ENCODE data around the gene KAZN.

Gene KAZN

DNA sequence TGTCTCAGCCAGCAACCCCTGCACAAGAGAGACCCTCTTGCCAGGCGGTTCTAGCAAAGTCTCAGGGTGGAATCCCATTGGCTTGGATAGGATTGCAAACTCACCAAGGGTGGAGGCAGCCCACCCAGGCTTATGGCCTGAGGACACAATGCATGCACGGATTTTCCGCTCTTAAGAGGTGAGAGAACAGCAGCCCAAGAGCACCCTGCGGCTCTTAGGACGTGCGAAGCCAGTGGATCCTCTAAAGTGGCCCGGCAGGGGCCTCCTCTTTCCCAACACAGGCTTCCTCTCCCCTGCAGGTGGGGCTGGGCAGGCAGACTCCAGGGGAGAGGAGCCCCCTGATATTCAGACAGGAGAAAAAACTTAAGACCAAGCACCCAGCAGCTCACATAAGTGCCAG is 523.8 kb downstream of the KAZN start:
- Histone ChIP-seq H3K9me3 (ENCODE audit: control insufficient read depth, insufficient read depth, low read depth, low read length) (no peaks in the 10 kb centered on the region), H3K4me3 (ENCODE audit: low read depth, low read length) (no peak overlapping the region), H3K27ac (ENCODE audit: extremely low read depth, low read depth, low read length) (no peak overlapping the region), H3K36me3 (ENCODE audit: control insufficient read depth in 2 of 2, insufficient read depth in 1 of 2, low read length in 2 of 2) (no peaks in the 10 kb centered on the region), H3K4me1 (ENCODE audit: control insufficient read depth, insufficient read depth, low read length) (no peaks in the 10 kb centered on the region)
- TF ChIP-seq ZNF510 (tag by site-specific recombination; IDR thresholded peaks at IDR 0.05; ENCODE audit: insufficient replicate concordance) (no peak), ZNF37A (tag by site-specific recombination; IDR thresholded peaks at IDR 0.05) (no peak), ZNF658 (tag by site-specific recombination; IDR thresholded peaks at IDR 0.05) (no peak), ZNF473 (tag by site-specific recombination; IDR thresholded peaks at IDR 0.05) (no peak), ZIC2 (tag by site-specific recombination; IDR thresholded peaks at IDR 0.05) (peak; percentile 94), KLF9 (tag by site-specific recombination; IDR thresholded peaks at IDR 0.05; ENCODE audit: low read depth) (no peak)
- ChIA-PET POLR2A (no interaction called here), CTCF (no interaction called here)

DNA sequence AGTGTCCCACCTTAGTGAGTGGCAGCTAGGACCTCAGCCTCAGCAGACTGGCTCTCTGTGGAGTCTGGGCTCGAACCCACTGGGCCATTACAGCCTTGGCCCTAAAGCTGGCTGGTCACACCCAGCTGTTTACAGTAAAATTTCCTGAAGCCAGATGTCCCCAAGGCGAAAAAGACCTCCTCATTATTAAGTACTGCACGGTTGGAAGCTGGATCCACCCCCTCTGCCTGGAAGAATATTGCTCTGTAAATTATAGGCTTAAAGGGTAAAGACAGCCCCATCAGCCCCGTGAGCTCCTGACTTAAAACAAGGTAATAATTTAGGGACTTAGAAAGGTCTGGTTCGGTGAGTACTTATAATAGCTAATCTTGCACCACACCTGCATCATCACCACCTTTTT is 524.8 kb downstream of the KAZN start:
- H3K4me3 ChIP-seq (ENCODE audit: low read depth, low read length) = no peak overlapping the region
- no peaks in the 10 kb centered on the region for H3K36me3 ChIP-seq (ENCODE audit: control insufficient read depth in 2 of 2, insufficient read depth in 1 of 2, low read length in 2 of 2)
- no peaks in the 10 kb centered on the region for H3K9me3 ChIP-seq (ENCODE audit: control insufficient read depth, insufficient read depth, low read depth, low read length)
- H3K4me1 ChIP-seq (ENCODE audit: control insufficient read depth, insufficient read depth, low read length) = no peaks in the 10 kb centered on the region
- H3K27ac ChIP-seq (ENCODE audit: extremely low read depth, low read depth, low read length) = no peak overlapping the region
- TF ChIP-seq ZNF335 (tag by site-specific recombination; conservative IDR thresholded peaks at IDR 0.05) (no peak), SP7 (tag by site-specific recombination; IDR thresholded peaks at IDR 0.05) (peak; percentile 87)
- POLR2A ChIA-PET = no interaction called here
- CTCF ChIA-PET = interaction anchor here (0.6 to 1.2 kb wide), 2 partner anchors 117 to 149 kb away, joined by 3 to 4 read pairs; no protein-coding TSS in a partner anchor

DNA sequence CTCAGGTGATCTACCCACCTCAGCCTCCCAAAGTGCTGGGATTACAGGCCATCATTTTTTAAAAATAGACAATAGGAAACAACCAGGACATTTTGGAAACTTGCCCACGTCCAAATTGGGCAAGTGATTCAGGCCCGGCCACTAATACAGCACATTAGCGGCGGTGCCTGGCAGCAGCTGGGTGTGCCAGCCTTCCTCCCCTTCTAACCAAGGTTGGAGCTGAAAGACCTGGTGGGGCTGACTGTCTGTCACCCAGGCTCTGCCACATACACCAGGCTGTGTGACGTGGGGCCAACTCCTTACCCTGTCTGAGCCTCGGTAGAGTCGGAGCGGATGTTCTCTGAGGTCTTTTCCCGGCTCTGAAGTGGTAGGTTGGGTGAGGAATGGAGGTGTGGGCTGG is 525.4 kb downstream of the KAZN start:
- no peak for TF ChIP-seq ZNF391 (tag by site-specific recombination; IDR thresholded peaks at IDR 0.05; ENCODE audit: borderline replicate concordance, low read depth)
- TF ChIP-seq, protein P1, sequence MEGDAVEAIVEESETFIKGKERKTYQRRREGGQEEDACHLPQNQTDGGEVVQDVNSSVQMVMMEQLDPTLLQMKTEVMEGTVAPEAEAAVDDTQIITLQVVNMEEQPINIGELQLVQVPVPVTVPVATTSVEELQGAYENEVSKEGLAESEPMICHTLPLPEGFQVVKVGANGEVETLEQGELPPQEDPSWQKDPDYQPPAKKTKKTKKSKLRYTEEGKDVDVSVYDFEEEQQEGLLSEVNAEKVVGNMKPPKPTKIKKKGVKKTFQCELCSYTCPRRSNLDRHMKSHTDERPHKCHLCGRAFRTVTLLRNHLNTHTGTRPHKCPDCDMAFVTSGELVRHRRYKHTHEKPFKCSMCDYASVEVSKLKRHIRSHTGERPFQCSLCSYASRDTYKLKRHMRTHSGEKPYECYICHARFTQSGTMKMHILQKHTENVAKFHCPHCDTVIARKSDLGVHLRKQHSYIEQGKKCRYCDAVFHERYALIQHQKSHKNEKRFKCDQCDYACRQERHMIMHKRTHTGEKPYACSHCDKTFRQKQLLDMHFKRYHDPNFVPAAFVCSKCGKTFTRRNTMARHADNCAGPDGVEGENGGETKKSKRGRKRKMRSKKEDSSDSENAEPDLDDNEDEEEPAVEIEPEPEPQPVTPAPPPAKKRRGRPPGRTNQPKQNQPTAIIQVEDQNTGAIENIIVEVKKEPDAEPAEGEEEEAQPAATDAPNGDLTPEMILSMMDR (tag by site-specific recombination; IDR thresholded peaks at IDR 0.05) = no peak
- TF ChIP-seq, protein P2, sequence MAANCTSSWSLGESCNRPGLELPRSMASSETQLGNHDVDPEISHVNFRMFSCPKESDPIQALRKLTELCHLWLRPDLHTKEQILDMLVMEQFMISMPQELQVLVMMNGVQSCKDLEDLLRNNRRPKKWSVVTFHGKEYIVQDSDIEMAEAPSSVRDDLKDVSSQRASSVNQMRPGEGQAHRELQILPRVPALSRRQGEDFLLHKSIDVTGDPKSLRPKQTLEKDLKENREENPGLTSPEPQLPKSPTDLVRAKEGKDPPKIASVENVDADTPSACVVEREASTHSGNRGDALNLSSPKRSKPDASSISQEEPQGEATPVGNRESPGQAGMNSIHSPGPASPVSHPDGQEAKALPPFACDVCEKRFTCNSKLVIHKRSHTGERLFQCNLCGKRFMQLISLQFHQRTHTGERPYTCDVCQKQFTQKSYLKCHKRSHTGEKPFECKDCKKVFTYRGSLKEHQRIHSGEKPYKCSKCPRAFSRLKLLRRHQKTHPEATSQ (tag by site-specific recombination; IDR thresholded peaks at IDR 0.05) = no peak
- no peak for TF ChIP-seq ZNF112 (tag by site-specific recombination; IDR thresholded peaks at IDR 0.05)
- no peak for TF ChIP-seq ZNF549 (tag by site-specific recombination; IDR thresholded peaks at IDR 0.05)
- no peak for TF ChIP-seq ZNF138 (tag by site-specific recombination; IDR thresholded peaks at IDR 0.05; ENCODE audit: borderline replicate concordance)
- TF ChIP-seq ZNF23 (tag by site-specific recombination; IDR thresholded peaks at IDR 0.05; ENCODE audit: borderline replicate concordance) = no peak
- no peak for TF ChIP-seq ZNF239 (tag by site-specific recombination; IDR thresholded peaks at IDR 0.05)
- no peak for TF ChIP-seq EGR2 (tag by site-specific recombination; IDR thresholded peaks at IDR 0.05; ENCODE audit: low read depth)
- no peak for TF ChIP-seq SP7 (tag by site-specific recombination; IDR thresholded peaks at IDR 0.05)
- TF ChIP-seq ZNF785 (tag by site-specific recombination; IDR thresholded peaks at IDR 0.05) = no peak
- no peak for TF ChIP-seq ZNF416 (tag by site-specific recombination; IDR thresholded peaks at IDR 0.05)
- TF ChIP-seq, protein P3, sequence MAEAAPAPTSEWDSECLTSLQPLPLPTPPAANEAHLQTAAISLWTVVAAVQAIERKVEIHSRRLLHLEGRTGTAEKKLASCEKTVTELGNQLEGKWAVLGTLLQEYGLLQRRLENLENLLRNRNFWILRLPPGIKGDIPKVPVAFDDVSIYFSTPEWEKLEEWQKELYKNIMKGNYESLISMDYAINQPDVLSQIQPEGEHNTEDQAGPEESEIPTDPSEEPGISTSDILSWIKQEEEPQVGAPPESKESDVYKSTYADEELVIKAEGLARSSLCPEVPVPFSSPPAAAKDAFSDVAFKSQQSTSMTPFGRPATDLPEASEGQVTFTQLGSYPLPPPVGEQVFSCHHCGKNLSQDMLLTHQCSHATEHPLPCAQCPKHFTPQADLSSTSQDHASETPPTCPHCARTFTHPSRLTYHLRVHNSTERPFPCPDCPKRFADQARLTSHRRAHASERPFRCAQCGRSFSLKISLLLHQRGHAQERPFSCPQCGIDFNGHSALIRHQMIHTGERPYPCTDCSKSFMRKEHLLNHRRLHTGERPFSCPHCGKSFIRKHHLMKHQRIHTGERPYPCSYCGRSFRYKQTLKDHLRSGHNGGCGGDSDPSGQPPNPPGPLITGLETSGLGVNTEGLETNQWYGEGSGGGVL (tag by site-specific recombination; IDR thresholded peaks at IDR 0.05) = no peak
- TF ChIP-seq ZNF610 (tag by site-specific recombination; IDR thresholded peaks at IDR 0.05; ENCODE audit: borderline replicate concordance) = no peak
- TF ChIP-seq ZNF155 (tag by site-specific recombination; IDR thresholded peaks at IDR 0.05) = no peak
- no peaks in the 10 kb centered on the region for H3K9me3 ChIP-seq (ENCODE audit: control insufficient read depth, insufficient read depth, low read depth, low read length)
- H3K36me3 ChIP-seq (ENCODE audit: control insufficient read depth in 2 of 2, insufficient read depth in 1 of 2, low read length in 2 of 2) = no peaks in the 10 kb centered on the region
- no peak overlapping the region for H3K4me3 ChIP-seq (ENCODE audit: low read depth, low read length)
- POLR2A ChIA-PET = no interaction called here
- H3K4me1 ChIP-seq (ENCODE audit: control insufficient read depth, insufficient read depth, low read length) = no peaks in the 10 kb centered on the region
- no peak overlapping the region for H3K27ac ChIP-seq (ENCODE audit: extremely low read depth, low read depth, low read length)
- CTCF ChIA-PET = interaction anchor here (0.6 to 1.2 kb wide), 2 partner anchors 117 to 149 kb away, joined by 3 to 4 read pairs; no protein-coding TSS in a partner anchor

All from HEK293 (cell line).